Stomach (tissue), 9 donors: ENCODE measurements around the gene TMED8. TPM values are rescaled to one million over a fixed set of nuclear protein-coding genes. Genes with fewer than 3 reads are reported as not detected.

Source experiments
- DNase-seq, 2 donors: peaks; one replicate each; pipeline versions ENCODE4 v3.0.0 to v3.0.0-alpha.2; 2013 to 2019
- H3K27ac ChIP-seq, 5 donors: fragments of 200-600 bp in 4 of 5; sonication (generic) in 4 of 5; one replicate each; pipeline ENCODE4 v1.5.1; 2013 to 2019; ENCODE audit warnings: mild to moderate bottlenecking in 1 of 5, moderate library complexity in 1 of 5
- H3K27me3 ChIP-seq, 3 donors: fragments of 200-600 bp; sonication (generic); one replicate each; pipeline ENCODE4 v1.5.1; 2017 to 2019; ENCODE audit warnings: mixed run types in 1 of 3
- H3K36me3 ChIP-seq, 4 donors: fragments of 200-600 bp; sonication (generic); 1 replicate in 3 of 4; 2 replicates in 1 of 4; pipeline ENCODE4 v1.5.1; 2016 to 2019
- H3K4me1 ChIP-seq, 4 donors: fragments of 200-600 bp; sonication (generic); one replicate each; pipeline ENCODE4 v1.5.1; 2016 to 2019
- H3K4me3 ChIP-seq, 4 donors: fragments of 200-600 bp; sonication (generic) in 3 of 4; one replicate each; pipeline ENCODE4 v1.5.1; 2016 to 2019; ENCODE audit warnings: mild to moderate bottlenecking in 1 of 4
- H3K9me3 ChIP-seq, 4 donors: fragments of 200-600 bp; sonication (generic); one replicate each; pipeline ENCODE4 v1.5.1; 2016 to 2019
- CTCF ChIP-seq, 7 experiments: fragments of 450-650 bp in 4 of 7; fragments of 200-600 bp in 3 of 7; sonication (generic) in 3 of 7; IDR thresholded peaks; one replicate each; pipeline ENCODE4 v1.5.1; 2016 to 2019; ENCODE audit warnings: antibody characterized with exemption in 7 of 7, control low read depth in 2 of 7, mild to moderate bottlenecking in 1 of 7
- EP300 ChIP-seq: sonication (generic); formaldehyde crosslinking; IDR thresholded peaks from one replicate; pipeline ENCODE4 v1.6.1; 2017; ENCODE audit warnings: antibody characterized with exemption
- POLR2A ChIP-seq, 4 donors: fragments of 450-650 bp; IDR thresholded peaks; one replicate each; pipeline ENCODE4 v1.6.1; 2016; ENCODE audit warnings: antibody characterized with exemption in 4 of 4, control low read depth in 2 of 4, mild to moderate bottlenecking in 1 of 4, moderate library complexity in 1 of 4
- POLR2AphosphoS5 ChIP-seq, 3 donors: sonication (generic); formaldehyde crosslinking; IDR thresholded peaks; one replicate each; pipeline ENCODE4 v1.6.1; 2016; ENCODE audit warnings: antibody characterized with exemption in 3 of 3
- WGBS, 5 donors: extraction: QIAGEN DNeasy Blood & Tissue Kit in 3 of 5; methylation state at CpG; one replicate each; pipeline versions ENCODE4 v1.1.5 to v1.1.7; 2013 to 2018; 5-methylcytosine and 5-hydroxymethylcytosine counted together
- intact Hi-C: fragments of 100-400 bp; cut with DNase I; formaldehyde crosslinking; loops from one replicate; pipeline ENCODE4 v1.15.1; 2023; ENCODE audit warnings: low total_unique reads
- polyA plus RNA-seq, 3 donors: library from polyadenylated mRNA; stranded (reverse); fragments of 200-250 nt; gene quantifications; one replicate each; pipeline ENCODE4 v1.2.3, GENCODE V29; 2013
- total RNA-seq, 5 donors: library from RNA; depleted of rRNA; stranded (reverse); fragments of >200 nt; gene quantifications; one replicate each; pipeline versions ENCODE4 v1.1.0 to v1.2.3, GENCODE V29; 2014 to 2016
- donor health status: healthy with polysubstance abuse.
- donor health status: Bipolar disorder and iron deficiency.
- donor health status: healthy.

TMED8 gene
- total and polyA plus RNA-seq, 8 donors, result 1.7 to 15.8 (median 5.0) TPM

DNA sequence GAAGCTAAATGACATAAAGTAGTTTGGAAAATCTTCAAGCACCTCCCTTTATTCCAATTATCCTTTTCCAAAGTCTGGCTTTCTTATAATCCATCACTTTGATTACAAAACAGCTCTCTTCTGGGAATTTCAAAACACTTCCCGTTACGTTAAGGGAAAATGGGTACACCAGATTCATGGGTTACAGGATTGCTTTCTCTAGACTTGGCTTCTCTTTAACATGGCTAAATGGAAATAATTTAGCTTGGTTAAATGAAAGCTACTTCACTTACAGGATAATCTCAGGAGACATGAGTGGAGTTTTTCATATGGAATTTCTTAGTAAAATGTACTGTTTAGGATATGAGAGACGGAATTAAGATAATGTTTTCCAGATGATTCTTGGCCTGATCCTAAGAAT, 41.3 kb downstream of the TMED8 start:
- TF ChIP-seq EP300, result no peak
- TF ChIP-seq CTCF (IDR thresholded peaks at IDR 0.05), result no peak
- TF ChIP-seq POLR2A (IDR thresholded peaks at IDR 0.05), result no peak
- no peak for TF ChIP-seq POLR2AphosphoS5 (IDR thresholded peaks at IDR 0.05)
- intact Hi-C loops, result no loop called here
- Histone ChIP-seq H3K9me3 (no peaks in the 10 kb centered on the region), H3K27me3 (no peaks in the 10 kb centered on the region), H3K4me3 (no peak overlapping the region), H3K4me1 (no peaks in the 10 kb centered on the region), H3K27ac (no peak overlapping the region), H3K36me3 (peaks cover 0 to 22% (median 16%) of the 10 kb centered on the region in 4 donors)
- WGBS, 5 donors, result 88 to 95% (median 90%) methylated on average over 3 of the region's 3 CpGs
- no peak for DNase-seq

GRCh38 chr14:77329872-77330271, 47.0 kb downstream of the TMED8 start:
- Histone ChIP-seq H3K4me3 (no peak overlapping the region), H3K4me1 (no peaks in the 10 kb centered on the region), H3K27ac (no peak overlapping the region), H3K27me3 (no peaks in the 10 kb centered on the region), H3K9me3 (no peaks in the 10 kb centered on the region), H3K36me3 (no peaks in the 10 kb centered on the region)
- 75 to 92% (median 85%) methylated on average over 4 to 7 of the region's 7 CpGs for WGBS, 5 donors
- DNase-seq, result no peak
- intact Hi-C loops, result loop anchor here (10.0 kb wide), 1 partner anchor 125 kb away; the partner anchor contains the start of genes AHSA1 and VIPAS39
- TF ChIP-seq EP300 (no peak), POLR2A (IDR thresholded peaks at IDR 0.05) (no peak), POLR2AphosphoS5 (IDR thresholded peaks at IDR 0.05) (no peak), CTCF (IDR thresholded peaks at IDR 0.05) (no peak)

DNA sequence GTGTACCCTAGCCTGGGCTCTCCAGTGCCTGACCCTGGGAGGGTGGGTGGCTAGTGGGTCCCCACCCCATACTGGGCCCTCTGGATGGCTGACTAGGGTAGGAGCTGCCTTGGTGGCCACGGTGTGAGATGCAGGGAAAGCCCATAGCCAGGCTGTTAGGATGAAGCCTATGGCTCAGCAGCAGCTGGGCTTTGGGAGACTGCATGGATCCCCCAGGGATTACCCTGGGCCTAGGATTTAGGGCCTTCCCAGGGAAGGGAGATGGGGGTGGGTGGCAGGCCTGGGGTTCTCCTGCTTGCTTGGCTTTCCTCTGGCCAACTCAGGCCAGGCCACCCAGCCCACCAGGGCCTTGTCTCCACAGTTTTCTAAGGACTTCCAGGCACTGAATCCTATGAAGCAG, 49.8 kb downstream of the TMED8 start:
- H3K4me1 ChIP-seq, result peaks cover 4 to 9% (median 6%) of the 10 kb centered on the region in 4 donors
- H3K36me3 ChIP-seq, result no peaks in the 10 kb centered on the region
- no peak overlapping the region for H3K4me3 ChIP-seq
- no peaks in the 10 kb centered on the region for H3K9me3 ChIP-seq
- no peak for DNase-seq
- intact Hi-C loops, result loop anchor here (10.0 kb wide), 1 partner anchor 128 kb away; the partner anchor contains the start of genes AHSA1 and VIPAS39
- H3K27ac ChIP-seq, result no peak overlapping the region
- WGBS, 5 donors, result 89 to 100% (median 100%) methylated on average over 1 of the region's 1 CpG
- TF ChIP-seq POLR2AphosphoS5 (IDR thresholded peaks at IDR 0.05), result no peak
- no peaks in the 10 kb centered on the region for H3K27me3 ChIP-seq

- 82 to 96% (median 90%) methylated on average over 3 of the region's 3 CpGs for WGBS, 5 donors
- intact Hi-C loops, result loop anchor here (10.0 kb wide), 1 partner anchor 129 kb away; the partner anchor contains the start of genes AHSA1 and VIPAS39
- H3K9me3 ChIP-seq, result no peaks in the 10 kb centered on the region
- H3K27ac ChIP-seq, result no peak overlapping the region
- peaks cover 7 to 12% (median 9%) of the 10 kb centered on the region in 4 donors for H3K4me1 ChIP-seq
- DNase-seq, result no peak
- TF ChIP-seq POLR2A (IDR thresholded peaks at IDR 0.05) (no peak), EP300 (no peak), POLR2AphosphoS5 (IDR thresholded peaks at IDR 0.05) (no peak), CTCF (IDR thresholded peaks at IDR 0.05) (no peak)
- H3K36me3 ChIP-seq, result no peaks in the 10 kb centered on the region
- no peak overlapping the region for H3K4me3 ChIP-seq
- H3K27me3 ChIP-seq, result no peaks in the 10 kb centered on the region
Measured at GRCh38 chr14:77325746-77326094, 51.2 kb downstream of the TMED8 start.
